Gastroesophageal sphincter (tissue), 3 donors: ENCODE results near the gene CLASP2.

ENCODE experiments used
- POLR2A ChIP-seq, 2 donors: fragments of 450-650 bp; IDR thresholded peaks; one replicate each; pipeline ENCODE4 v1.6.1; 2017; ENCODE audit warnings: antibody characterized with exemption in 2 of 2, mild to moderate bottlenecking in 2 of 2, moderate library complexity in 1 of 2
- TF ChIP-seq, protein P1 (sequence below), 4 experiments: fragments of 200-600 bp in 2 of 4; fragments of 450-650 bp in 2 of 4; sonication (generic) in 1 of 4; IDR thresholded peaks; one replicate each; pipeline ENCODE4 v1.5.1; 2017 to 2019; ENCODE audit warnings: antibody characterized with exemption in 4 of 4, mild to moderate bottlenecking in 2 of 4, moderate library complexity in 2 of 4

DNA sequence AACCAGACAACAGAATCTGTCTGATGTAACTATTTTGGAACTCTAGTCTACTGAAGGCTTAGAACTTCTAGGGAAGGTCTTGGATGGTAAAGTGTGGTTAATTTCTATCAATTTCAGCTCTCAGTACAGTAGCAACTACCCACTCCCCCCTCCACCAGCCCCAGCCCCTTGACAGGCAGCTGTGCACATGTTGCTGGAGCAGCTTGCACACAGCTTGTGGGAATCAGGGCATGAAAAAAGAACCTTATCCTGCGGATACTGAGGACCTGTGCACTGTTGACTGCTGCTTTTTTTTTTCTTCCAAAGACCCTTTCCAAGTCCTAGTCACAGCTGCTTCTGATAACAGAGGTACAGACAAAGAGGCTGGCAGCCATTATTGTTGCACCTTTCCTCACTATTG is 196.3 kb downstream of the CLASP2 start:
- TF ChIP-seq, protein P1, sequence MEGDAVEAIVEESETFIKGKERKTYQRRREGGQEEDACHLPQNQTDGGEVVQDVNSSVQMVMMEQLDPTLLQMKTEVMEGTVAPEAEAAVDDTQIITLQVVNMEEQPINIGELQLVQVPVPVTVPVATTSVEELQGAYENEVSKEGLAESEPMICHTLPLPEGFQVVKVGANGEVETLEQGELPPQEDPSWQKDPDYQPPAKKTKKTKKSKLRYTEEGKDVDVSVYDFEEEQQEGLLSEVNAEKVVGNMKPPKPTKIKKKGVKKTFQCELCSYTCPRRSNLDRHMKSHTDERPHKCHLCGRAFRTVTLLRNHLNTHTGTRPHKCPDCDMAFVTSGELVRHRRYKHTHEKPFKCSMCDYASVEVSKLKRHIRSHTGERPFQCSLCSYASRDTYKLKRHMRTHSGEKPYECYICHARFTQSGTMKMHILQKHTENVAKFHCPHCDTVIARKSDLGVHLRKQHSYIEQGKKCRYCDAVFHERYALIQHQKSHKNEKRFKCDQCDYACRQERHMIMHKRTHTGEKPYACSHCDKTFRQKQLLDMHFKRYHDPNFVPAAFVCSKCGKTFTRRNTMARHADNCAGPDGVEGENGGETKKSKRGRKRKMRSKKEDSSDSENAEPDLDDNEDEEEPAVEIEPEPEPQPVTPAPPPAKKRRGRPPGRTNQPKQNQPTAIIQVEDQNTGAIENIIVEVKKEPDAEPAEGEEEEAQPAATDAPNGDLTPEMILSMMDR (IDR thresholded peaks at IDR 0.05), result no peak
- TF ChIP-seq POLR2A (IDR thresholded peaks at IDR 0.05), result no peak
